ENCODE data around the gene MINDY2.
"Not testable (repeated sequence)": the region's sequence is repeated elsewhere in the genome, so short reads cannot be mapped to it uniquely, and the experiment has no call there.

DNA sequence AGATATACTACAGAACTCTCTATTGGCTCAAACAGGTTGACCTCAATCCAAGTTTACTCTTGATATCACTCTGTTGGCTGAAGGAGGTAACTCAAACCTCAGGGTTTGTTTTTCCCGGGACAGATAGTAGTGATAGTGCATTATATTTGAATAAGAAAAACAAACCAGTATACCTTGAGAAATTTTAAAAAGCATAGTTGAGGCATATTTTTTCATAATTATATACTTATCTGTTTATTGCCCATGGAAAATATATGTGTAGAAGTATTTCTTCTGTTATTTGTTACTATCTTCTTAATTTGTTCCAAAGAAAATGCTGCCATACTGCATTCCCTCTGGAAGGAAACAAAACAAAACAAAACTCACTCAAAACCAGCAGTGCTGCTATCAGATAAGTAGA is 85.5 kb downstream of the MINDY2 start:
- TF ChIP-seq, protein P1, sequence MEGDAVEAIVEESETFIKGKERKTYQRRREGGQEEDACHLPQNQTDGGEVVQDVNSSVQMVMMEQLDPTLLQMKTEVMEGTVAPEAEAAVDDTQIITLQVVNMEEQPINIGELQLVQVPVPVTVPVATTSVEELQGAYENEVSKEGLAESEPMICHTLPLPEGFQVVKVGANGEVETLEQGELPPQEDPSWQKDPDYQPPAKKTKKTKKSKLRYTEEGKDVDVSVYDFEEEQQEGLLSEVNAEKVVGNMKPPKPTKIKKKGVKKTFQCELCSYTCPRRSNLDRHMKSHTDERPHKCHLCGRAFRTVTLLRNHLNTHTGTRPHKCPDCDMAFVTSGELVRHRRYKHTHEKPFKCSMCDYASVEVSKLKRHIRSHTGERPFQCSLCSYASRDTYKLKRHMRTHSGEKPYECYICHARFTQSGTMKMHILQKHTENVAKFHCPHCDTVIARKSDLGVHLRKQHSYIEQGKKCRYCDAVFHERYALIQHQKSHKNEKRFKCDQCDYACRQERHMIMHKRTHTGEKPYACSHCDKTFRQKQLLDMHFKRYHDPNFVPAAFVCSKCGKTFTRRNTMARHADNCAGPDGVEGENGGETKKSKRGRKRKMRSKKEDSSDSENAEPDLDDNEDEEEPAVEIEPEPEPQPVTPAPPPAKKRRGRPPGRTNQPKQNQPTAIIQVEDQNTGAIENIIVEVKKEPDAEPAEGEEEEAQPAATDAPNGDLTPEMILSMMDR (IDR thresholded peaks at IDR 0.05), result not testable (repeated sequence)
- not testable (repeated sequence) for TF ChIP-seq POLR2AphosphoS5 (IDR thresholded peaks at IDR 0.05); POLR2A (IDR thresholded peaks at IDR 0.05; ENCODE audit: low read depth); EP300 (IDR thresholded peaks at IDR 0.05)

Data from esophagus muscularis mucosa (tissue), 4 donors.